C4-2B (cell line): ENCODE data around the gene COPB2.

Source experiments
- ZFX ChIP-seq: fragments of 450-650 bp; IDR thresholded peaks from 2 replicates; pipeline ENCODE4 v1.6.1; 2017
- TF ChIP-seq, protein P1 (sequence below): fragments of 450-650 bp; conservative IDR thresholded peaks from 2 replicates; pipeline ENCODE4 v1.5.1; 2017; ENCODE audit warnings: mild to moderate bottlenecking

DNA sequence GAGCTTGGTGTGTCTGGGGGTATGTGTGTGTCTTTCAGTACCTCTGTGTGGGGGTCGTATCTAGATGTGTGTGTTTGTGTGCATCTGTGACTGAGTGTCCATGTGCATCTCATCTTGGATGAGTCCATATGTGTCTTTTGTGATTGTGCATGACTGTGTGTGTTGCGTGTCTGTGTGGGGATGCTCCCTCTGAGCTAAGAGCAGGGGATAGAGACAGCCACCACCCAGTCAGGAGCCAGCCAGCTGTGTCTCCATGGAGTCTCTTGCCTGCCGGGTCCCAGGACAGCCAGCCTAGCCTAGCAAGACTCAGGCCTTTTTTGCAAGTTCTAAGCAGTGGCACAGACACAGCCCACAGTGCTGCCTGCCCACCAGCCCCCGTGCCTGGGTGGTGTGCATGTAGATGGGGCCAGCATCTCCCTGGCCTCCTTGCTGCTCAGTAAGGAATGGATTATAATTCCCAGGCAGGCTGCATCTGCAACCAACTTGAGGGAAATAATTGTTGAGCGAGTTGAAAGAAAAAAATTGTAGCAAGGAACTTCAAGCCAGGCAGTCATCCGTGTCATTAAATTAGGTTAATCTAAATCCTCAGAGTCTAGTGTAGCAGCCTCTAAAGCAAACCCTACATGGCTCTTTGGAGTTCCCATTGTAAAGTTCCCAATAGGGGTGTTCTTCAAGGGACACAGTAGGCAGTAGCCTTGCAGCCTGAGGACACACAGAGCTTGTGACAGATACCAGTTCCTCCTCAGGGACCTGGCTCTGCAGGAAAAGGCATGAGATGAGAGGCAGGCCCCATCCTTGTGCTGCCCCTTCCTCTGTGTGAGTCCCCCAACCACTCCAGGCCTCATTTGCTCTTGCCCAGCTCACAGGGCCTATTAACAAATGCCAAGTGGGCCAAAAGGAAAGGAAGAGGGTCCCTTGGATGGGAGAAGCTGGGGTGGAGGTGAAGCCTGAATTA, 81.6 kb downstream of the COPB2 start:
- TF ChIP-seq, protein P1, sequence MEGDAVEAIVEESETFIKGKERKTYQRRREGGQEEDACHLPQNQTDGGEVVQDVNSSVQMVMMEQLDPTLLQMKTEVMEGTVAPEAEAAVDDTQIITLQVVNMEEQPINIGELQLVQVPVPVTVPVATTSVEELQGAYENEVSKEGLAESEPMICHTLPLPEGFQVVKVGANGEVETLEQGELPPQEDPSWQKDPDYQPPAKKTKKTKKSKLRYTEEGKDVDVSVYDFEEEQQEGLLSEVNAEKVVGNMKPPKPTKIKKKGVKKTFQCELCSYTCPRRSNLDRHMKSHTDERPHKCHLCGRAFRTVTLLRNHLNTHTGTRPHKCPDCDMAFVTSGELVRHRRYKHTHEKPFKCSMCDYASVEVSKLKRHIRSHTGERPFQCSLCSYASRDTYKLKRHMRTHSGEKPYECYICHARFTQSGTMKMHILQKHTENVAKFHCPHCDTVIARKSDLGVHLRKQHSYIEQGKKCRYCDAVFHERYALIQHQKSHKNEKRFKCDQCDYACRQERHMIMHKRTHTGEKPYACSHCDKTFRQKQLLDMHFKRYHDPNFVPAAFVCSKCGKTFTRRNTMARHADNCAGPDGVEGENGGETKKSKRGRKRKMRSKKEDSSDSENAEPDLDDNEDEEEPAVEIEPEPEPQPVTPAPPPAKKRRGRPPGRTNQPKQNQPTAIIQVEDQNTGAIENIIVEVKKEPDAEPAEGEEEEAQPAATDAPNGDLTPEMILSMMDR: no peak
- TF ChIP-seq ZFX: no peak
